ENCODE measurements around the gene ZNF423. TPM values are rescaled to one million over a fixed set of nuclear protein-coding genes. Genes with fewer than 3 reads are reported as not detected.

Gene ZNF423
- total RNA-seq, 4 donors from 2014 or later: 0.72 to 5.9 (median 1.1) TPM

- intact Hi-C loops (cut with DNase I): no loop called here
- H3K9me3 ChIP-seq: no peaks in the 10 kb centered on the region
- 94 to 100% methylated on average over 6 to 7 of the region's 7 CpGs for WGBS, 2 donors
- H3K4me1 ChIP-seq: peaks cover 0 to 5% (median 0%) of the 10 kb centered on the region in 3 donors
- no peak overlapping the region for H3K27ac ChIP-seq
- H3K36me3 ChIP-seq: no peaks in the 10 kb centered on the region
- no peaks in the 10 kb centered on the region for H3K27me3 ChIP-seq
- no peak overlapping the region for H3K4me3 ChIP-seq
- TF ChIP-seq CTCF (IDR thresholded peaks at IDR 0.05) (no peak), POLR2A (IDR thresholded peaks at IDR 0.05) (no peak)
- no peak for DNase-seq
These were observed 322.5 kb downstream of the ZNF423 start for GRCh38 chr16:49533422-49533821.

GRCh38 chr16:49532873-49533272 lies 323.0 kb downstream of the ZNF423 start:
- no peak overlapping the region for H3K27ac ChIP-seq

GRCh38 chr16:49531931-49532840 lies 323.7 kb downstream of the ZNF423 start:
- Histone ChIP-seq H3K36me3 (no peaks in the 10 kb centered on the region), H3K4me3 (no peak overlapping the region), H3K4me1 (peaks cover 0 to 15% (median 0%) of the 10 kb centered on the region in 3 donors), H3K9me3 (no peaks in the 10 kb centered on the region), H3K27me3 (no peaks in the 10 kb centered on the region), H3K27ac (no peak overlapping the region)
- no peak for TF ChIP-seq POLR2A (IDR thresholded peaks at IDR 0.05)
- no peak for TF ChIP-seq CTCF (IDR thresholded peaks at IDR 0.05)
- 75 to 77% methylated on average over 16 to 20 of the region's 22 CpGs for WGBS, 2 donors
- DNase-seq: no peak
- intact Hi-C loops (cut with DNase I): no loop called here

More at GRCh38 chr16:49532873-49533272, 323.0 kb downstream of the ZNF423 start:
- no peaks in the 10 kb centered on the region for H3K36me3 ChIP-seq
- no peak for DNase-seq
- H3K4me3 ChIP-seq: no peak overlapping the region
- no peak for TF ChIP-seq POLR2A (IDR thresholded peaks at IDR 0.05)
- TF ChIP-seq CTCF (IDR thresholded peaks at IDR 0.05): no peak
- H3K9me3 ChIP-seq: no peaks in the 10 kb centered on the region
- H3K4me1 ChIP-seq: peaks cover 0 to 11% (median 0%) of the 10 kb centered on the region in 3 donors
- intact Hi-C loops (cut with DNase I): no loop called here
- H3K27me3 ChIP-seq: no peaks in the 10 kb centered on the region
- WGBS, 2 donors: 84 to 95% methylated on average over 4 to 14 of the region's 15 CpGs

- TF ChIP-seq POLR2A (IDR thresholded peaks at IDR 0.05) (no peak), CTCF (IDR thresholded peaks at IDR 0.05) (no peak)
- intact Hi-C loops (cut with DNase I): no loop called here
- peaks cover 0 to 15% (median 0%) of the 10 kb centered on the region in 3 donors for H3K4me1 ChIP-seq
- H3K4me3 ChIP-seq: no peak overlapping the region
- WGBS, 2 donors: 70 to 73% methylated on average over 2 to 3 of the region's 3 CpGs
- no peak overlapping the region for H3K27ac ChIP-seq
- no peaks in the 10 kb centered on the region for H3K9me3 ChIP-seq
- no peak for DNase-seq
- no peaks in the 10 kb centered on the region for H3K36me3 ChIP-seq
- no peaks in the 10 kb centered on the region for H3K27me3 ChIP-seq
These were observed 324.5 kb downstream of the ZNF423 start for GRCh38 chr16:49531425-49531824.

GRCh38 chr16:49530427-49530970 lies 325.4 kb downstream of the ZNF423 start:
- TF ChIP-seq CTCF (IDR thresholded peaks at IDR 0.05): no peak
- no peak for TF ChIP-seq POLR2A (IDR thresholded peaks at IDR 0.05)
- Histone ChIP-seq H3K4me3 (no peak overlapping the region), H3K4me1 (peaks cover 0 to 15% (median 0%) of the 10 kb centered on the region in 3 donors), H3K27me3 (no peaks in the 10 kb centered on the region), H3K9me3 (no peaks in the 10 kb centered on the region), H3K36me3 (no peaks in the 10 kb centered on the region), H3K27ac (no peak overlapping the region)
- intact Hi-C loops (cut with DNase I): no loop called here
- 41 to 65% methylated on average over 10 of the region's 11 CpGs for WGBS, 2 donors
- no peak for DNase-seq
